ENCODE results near the gene ZNRF3. TPM values are rescaled to one million over a fixed set of nuclear protein-coding genes. Genes with fewer than 3 reads are reported as not detected.

Gene ZNRF3
- polyA plus RNA-seq, 1 donor (not counting 4 experiments of a cell fraction or from before 2014, with no cell fraction given): 2.6 TPM

GRCh38 chr22:29043906-29044575 lies 160.7 kb downstream of the ZNRF3 start:
- peaks cover 0 to 11% of the 10 kb centered on the region in 2 experiments for H3K36me3 ChIP-seq (ENCODE audit: control insufficient read depth in 2 of 2, extremely low read depth in 1 of 2, insufficient read depth in 2 of 2, low read length in 2 of 2)
- H3K79me2 ChIP-seq (ENCODE audit: control insufficient read depth, insufficient read depth, low read length): no peaks in the 10 kb centered on the region
- no peaks in the 10 kb centered on the region for H3K9me1 ChIP-seq (ENCODE audit: control insufficient read depth, extremely low read depth, insufficient read depth, low read length)
- no peak overlapping the region for H2AFZ ChIP-seq (ENCODE audit: control insufficient read depth, low read length)
- DNase-seq (ENCODE audit: low read depth, low spot score) (no peak), FAIRE-seq (no peak)
- no peaks in the 10 kb centered on the region for H4K20me1 ChIP-seq (ENCODE audit: control insufficient read depth, extremely low read depth, insufficient read depth, low read length)
- dilution Hi-C loops (cut with MboI; ENCODE audit: extremely low pct_ligation_motif_present, low sequenced_read_pairs): no loop called here
- TF ChIP-seq CTCF (optimal IDR thresholded peaks at IDR 0.05 in 1 of 3, IDR thresholded peaks at IDR 0.05 in 1 of 3, conservative IDR thresholded peaks at IDR 0.05 in 1 of 3; ENCODE audit: extremely low read depth in 1 of 3, insufficient read depth in 2 of 3, low read length in 3 of 3) (no peak), EZH2 (IDR thresholded peaks at IDR 0.05; ENCODE audit: low read length) (no peak)
- H3K27me3 ChIP-seq (ENCODE audit: control insufficient read depth, extremely low read depth, insufficient read depth, low read length): no peaks in the 10 kb centered on the region
- H3K9me3 ChIP-seq (ENCODE audit: control insufficient read depth, low read depth, low read length): no peaks in the 10 kb centered on the region
- H3K9ac ChIP-seq (ENCODE audit: control insufficient read depth, extremely low read depth, insufficient read depth, low read length): no peak overlapping the region
- H3K4me1 ChIP-seq (ENCODE audit: control insufficient read depth, extremely low read depth, insufficient read depth, low read length): peaks cover 23% of the 10 kb centered on the region
- no peak overlapping the region for H3K4me2 ChIP-seq (ENCODE audit: control insufficient read depth, extremely low read depth, insufficient read depth, low read depth, low read length)
- no peak overlapping the region for H3K4me3 ChIP-seq (ENCODE audit: control insufficient read depth in 2 of 3, extremely low read depth in 1 of 3, insufficient read depth in 2 of 3, low read depth in 1 of 3, low read length in 3 of 3)
- H3K27ac ChIP-seq (ENCODE audit: control insufficient read depth, insufficient read depth, low read length): no peak overlapping the region

- TF ChIP-seq CTCF (optimal IDR thresholded peaks at IDR 0.05 in 1 of 3, IDR thresholded peaks at IDR 0.05 in 1 of 3, conservative IDR thresholded peaks at IDR 0.05 in 1 of 3; ENCODE audit: extremely low read depth in 1 of 3, insufficient read depth in 2 of 3, low read length in 3 of 3): no peak
- no peak for TF ChIP-seq EZH2 (IDR thresholded peaks at IDR 0.05; ENCODE audit: low read length)
- Histone ChIP-seq H3K4me2 (ENCODE audit: control insufficient read depth, extremely low read depth, insufficient read depth, low read depth, low read length) (no peak overlapping the region), H3K27me3 (ENCODE audit: control insufficient read depth, extremely low read depth, insufficient read depth, low read length) (no peaks in the 10 kb centered on the region), H3K4me1 (ENCODE audit: control insufficient read depth, extremely low read depth, insufficient read depth, low read length) (peaks cover 25% of the 10 kb centered on the region), H4K20me1 (ENCODE audit: control insufficient read depth, extremely low read depth, insufficient read depth, low read length) (no peaks in the 10 kb centered on the region), H3K9ac (ENCODE audit: control insufficient read depth, extremely low read depth, insufficient read depth, low read length) (no peak overlapping the region), H2AFZ (ENCODE audit: control insufficient read depth, low read length) (no peak overlapping the region), H3K4me3 (ENCODE audit: control insufficient read depth in 2 of 3, extremely low read depth in 1 of 3, insufficient read depth in 2 of 3, low read depth in 1 of 3, low read length in 3 of 3) (no peak overlapping the region), H3K36me3 (ENCODE audit: control insufficient read depth in 2 of 2, extremely low read depth in 1 of 2, insufficient read depth in 2 of 2, low read length in 2 of 2) (peaks cover 0 to 16% of the 10 kb centered on the region in 2 experiments), H3K27ac (ENCODE audit: control insufficient read depth, insufficient read depth, low read length) (no peak overlapping the region), H3K79me2 (ENCODE audit: control insufficient read depth, insufficient read depth, low read length) (no peaks in the 10 kb centered on the region), H3K9me1 (ENCODE audit: control insufficient read depth, extremely low read depth, insufficient read depth, low read length) (no peaks in the 10 kb centered on the region), H3K9me3 (ENCODE audit: control insufficient read depth, low read depth, low read length) (no peaks in the 10 kb centered on the region)
- DNase-seq (ENCODE audit: low read depth, low spot score) (no peak), FAIRE-seq (no peak)
- dilution Hi-C loops (cut with MboI; ENCODE audit: extremely low pct_ligation_motif_present, low sequenced_read_pairs): no loop called here
Observed at GRCh38 chr22:29044657-29045176, 161.3 kb downstream of the ZNRF3 start.
